Osteocyte (in vitro differentiated cells): Measurements from ENCODE around the gene INO80E. TPM values are rescaled to one million over a fixed set of nuclear protein-coding genes. Genes with fewer than 3 reads are reported as not detected.

ENCODE experiments used
- DNase-seq: peaks from one replicate; pipeline ENCODE4 v3.0.0; 2021; ENCODE audit warnings: mixed read lengths; ENCODE audit not compliant: unreplicated experiment; ENCODE audit errors: extremely low spot score
- H3K27ac Mint-ChIP-seq: one replicate; pipeline ENCODE4 v1.8.0; 2021; ENCODE audit warnings: mild to moderate bottlenecking, mixed read lengths; ENCODE audit not compliant: unreplicated experiment
- H3K27me3 Mint-ChIP-seq: one replicate; pipeline ENCODE4 v1.8.0; 2021; ENCODE audit warnings: mixed read lengths; ENCODE audit not compliant: unreplicated experiment
- H3K36me3 Mint-ChIP-seq: one replicate; pipeline ENCODE4 v1.8.0; 2021; ENCODE audit warnings: mixed read lengths; ENCODE audit not compliant: unreplicated experiment
- H3K4me1 Mint-ChIP-seq: one replicate; pipeline ENCODE4 v1.8.0; 2021; ENCODE audit warnings: mixed read lengths; ENCODE audit not compliant: unreplicated experiment
- H3K4me3 Mint-ChIP-seq: one replicate; pipeline ENCODE4 v1.8.0; 2021; ENCODE audit warnings: mild to moderate bottlenecking, moderate library complexity, mixed read lengths; ENCODE audit not compliant: unreplicated experiment
- H3K9me3 Mint-ChIP-seq: one replicate; pipeline ENCODE4 v1.8.0; 2021; ENCODE audit warnings: mixed read lengths; ENCODE audit not compliant: unreplicated experiment
- total RNA-seq: library from RNA; stranded (reverse); gene quantifications from 2 replicates; pipeline ENCODE4 v1.2.1, GENCODE V29; 2021
- TF ChIP-seq, protein P1 (sequence below): fragments of 200-600 bp; sonication (generic); IDR thresholded peaks from 2 replicates; pipeline ENCODE4 v1.5.0; 2021; ENCODE audit warnings: antibody characterized with exemption, mild to moderate bottlenecking, moderate library complexity

INO80E gene
- total RNA-seq, 1 donor from 2014 or later: 77.0 TPM

GRCh38 chr16:29993191-29993902 lies 2.7 kb upstream of the INO80E start:
- Mint-ChIP-seq H3K36me3 (peaks cover 13% of the 10 kb centered on the region), H3K9me3 (no peaks in the 10 kb centered on the region), H3K27me3 (no peaks in the 10 kb centered on the region), H3K27ac (no peak overlapping the region), H3K4me1 (peaks cover 23% of the 10 kb centered on the region), H3K4me3 (peak overlapping the region; percentile 99)
- DNase-seq: no peak
- TF ChIP-seq, protein P1, sequence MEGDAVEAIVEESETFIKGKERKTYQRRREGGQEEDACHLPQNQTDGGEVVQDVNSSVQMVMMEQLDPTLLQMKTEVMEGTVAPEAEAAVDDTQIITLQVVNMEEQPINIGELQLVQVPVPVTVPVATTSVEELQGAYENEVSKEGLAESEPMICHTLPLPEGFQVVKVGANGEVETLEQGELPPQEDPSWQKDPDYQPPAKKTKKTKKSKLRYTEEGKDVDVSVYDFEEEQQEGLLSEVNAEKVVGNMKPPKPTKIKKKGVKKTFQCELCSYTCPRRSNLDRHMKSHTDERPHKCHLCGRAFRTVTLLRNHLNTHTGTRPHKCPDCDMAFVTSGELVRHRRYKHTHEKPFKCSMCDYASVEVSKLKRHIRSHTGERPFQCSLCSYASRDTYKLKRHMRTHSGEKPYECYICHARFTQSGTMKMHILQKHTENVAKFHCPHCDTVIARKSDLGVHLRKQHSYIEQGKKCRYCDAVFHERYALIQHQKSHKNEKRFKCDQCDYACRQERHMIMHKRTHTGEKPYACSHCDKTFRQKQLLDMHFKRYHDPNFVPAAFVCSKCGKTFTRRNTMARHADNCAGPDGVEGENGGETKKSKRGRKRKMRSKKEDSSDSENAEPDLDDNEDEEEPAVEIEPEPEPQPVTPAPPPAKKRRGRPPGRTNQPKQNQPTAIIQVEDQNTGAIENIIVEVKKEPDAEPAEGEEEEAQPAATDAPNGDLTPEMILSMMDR: no peak

- Mint-ChIP-seq H3K4me3 (peak overlapping the region; percentile 99), H3K36me3 (peaks cover 9% of the 10 kb centered on the region), H3K9me3 (no peaks in the 10 kb centered on the region), H3K27me3 (no peaks in the 10 kb centered on the region), H3K27ac (peak overlapping the region; percentile 95), H3K4me1 (peaks cover 23% of the 10 kb centered on the region)
- no peak for DNase-seq
- TF ChIP-seq, protein P1: no peak
Measured at GRCh38 chr16:29993903-29994599, 2.0 kb upstream of the INO80E start.

- H3K36me3 Mint-ChIP-seq: peaks cover 7% of the 10 kb centered on the region
- peaks cover 23% of the 10 kb centered on the region for H3K4me1 Mint-ChIP-seq
- H3K9me3 Mint-ChIP-seq: no peaks in the 10 kb centered on the region
- peak overlapping the region; percentile 95 for H3K27ac Mint-ChIP-seq
- TF ChIP-seq, protein P1: no peak
- no peaks in the 10 kb centered on the region for H3K27me3 Mint-ChIP-seq
- DNase-seq: no peak
- H3K4me3 Mint-ChIP-seq: peak overlapping the region; percentile 99
Measured at GRCh38 chr16:29994600-29995323, 1.3 kb upstream of the INO80E start.

- H3K4me3 Mint-ChIP-seq: peak within 1 kb of the TSS; percentile 99
- DNase-seq: peak; percentile 95
Measured at GRCh38 chr16:29995324-29995910, 624 bp upstream of the INO80E start, which contains the start of gene HIRIP3. Gene HIRIP3 (minus strand): TSS chr16:29995617. CDS start chr16:29995605, 12 bp downstream.

More at GRCh38 chr16:29995324-29995910, 624 bp upstream of the INO80E start, which contains the start of gene HIRIP3:
- H3K9me3 Mint-ChIP-seq: no peaks in the 10 kb centered on the region
- peak within 1 kb of the TSS; percentile 95 for H3K27ac Mint-ChIP-seq
- H3K27me3 Mint-ChIP-seq: no peaks in the 10 kb centered on the region
- TF ChIP-seq, protein P1: no peak
- peaks cover 3% of the 10 kb centered on the region for H3K36me3 Mint-ChIP-seq
- H3K4me1 Mint-ChIP-seq: peaks cover 23% of the 10 kb centered on the region
